ENCODE results near the gene MOV10L1.

- TF ChIP-seq CTCF (IDR thresholded peaks at IDR 0.05 in 4 of 5, conservative IDR thresholded peaks at IDR 0.05 in 1 of 5) (no peak), POLR2A (IDR thresholded peaks at IDR 0.05) (no peak)
These were observed 94.4 kb downstream of the MOV10L1 start for GRCh38 chr22:50184004-50184901.

Measured in gastrocnemius medialis (tissue), 4 donors.